NOMO-1 (cell line): Measurements from ENCODE around the gene PPP6R2.
"Not testable (repeated sequence)": the region's sequence is repeated elsewhere in the genome, so short reads cannot be mapped to it uniquely, and the experiment has no call there.

Source experiments
- DNase-seq, 2 experiments: peaks; one replicate each; lab custom pipeline; 2025; ENCODE audit not compliant: unreplicated experiment in 2 of 2; lab: John Stamatoyannopoulos, UW

PPP6R2 gene

GRCh38 chr22:50317674-50318073 is 25.5 kb upstream of the PPP6R2 start:
- DNase-seq: no peak

GRCh38 chr22:50318356-50318697 is 24.8 kb upstream of the PPP6R2 start:
- DNase-seq: no peak

GRCh38 chr22:50318698-50319411 is 24.3 kb upstream of the PPP6R2 start:
- DNase-seq: no peak

GRCh38 chr22:50319503-50319951 is 23.6 kb upstream of the PPP6R2 start:
- DNase-seq: no peak

DNA sequence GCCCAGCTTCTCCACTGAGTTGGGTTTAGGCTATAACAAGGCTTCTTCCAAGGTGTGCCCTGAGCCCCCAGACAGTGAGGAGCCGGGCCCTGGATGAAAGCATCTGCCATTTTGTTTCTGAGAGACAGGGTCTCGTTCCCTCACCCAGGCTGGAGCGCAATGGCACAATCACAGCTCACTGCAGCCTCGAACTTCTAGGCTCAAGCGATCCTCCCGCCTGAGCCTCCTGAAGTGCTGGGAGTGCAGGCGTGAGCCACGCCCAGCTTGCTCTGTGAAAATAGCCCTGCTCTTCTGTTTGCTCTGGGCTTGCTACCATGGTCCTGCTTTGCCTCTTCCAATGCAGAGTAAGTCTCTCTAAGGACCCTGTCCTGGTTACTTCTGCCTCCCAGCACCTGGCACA is 23.0 kb upstream of the PPP6R2 start:
- DNase-seq: no peak

DNA sequence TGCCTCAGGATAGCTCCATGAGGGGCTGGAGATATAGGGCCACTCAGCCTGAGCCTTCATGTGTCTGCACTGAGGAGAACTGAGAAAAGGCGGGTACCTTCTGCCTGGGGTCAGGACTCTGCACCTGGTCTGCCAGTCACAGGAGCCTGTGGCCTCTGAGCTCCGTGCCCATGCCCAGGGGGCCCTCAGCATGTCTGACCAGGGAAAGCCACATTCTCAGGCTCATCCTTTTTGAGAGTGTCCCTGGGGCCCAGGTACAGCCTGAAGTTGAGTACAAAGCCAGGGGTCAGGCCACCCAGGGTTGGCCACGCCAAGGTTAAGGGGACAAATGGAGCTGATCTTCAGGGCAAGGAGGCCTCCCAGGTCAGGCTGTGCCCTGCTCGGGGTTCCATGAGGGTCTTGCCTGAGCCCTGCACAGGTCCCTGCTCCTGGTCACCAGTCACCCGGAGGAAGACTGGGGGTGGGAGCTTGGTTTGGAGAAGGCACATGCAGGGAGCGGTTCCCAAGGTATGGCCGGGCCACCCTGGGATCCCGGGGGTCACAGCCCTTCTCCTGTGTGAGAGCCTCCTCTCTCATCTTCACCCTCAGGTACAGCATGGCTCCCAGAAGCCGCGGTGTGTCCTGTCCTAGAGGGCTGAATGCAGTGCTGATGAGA is 22.3 kb upstream of the PPP6R2 start:
- no peak for DNase-seq

- not testable (repeated sequence) for DNase-seq
Measured at GRCh38 chr22:50322382-50323104, 20.6 kb upstream of the PPP6R2 start.

GRCh38 chr22:50323900-50324299 is 19.2 kb upstream of the PPP6R2 start:
- DNase-seq: no peak

DNA sequence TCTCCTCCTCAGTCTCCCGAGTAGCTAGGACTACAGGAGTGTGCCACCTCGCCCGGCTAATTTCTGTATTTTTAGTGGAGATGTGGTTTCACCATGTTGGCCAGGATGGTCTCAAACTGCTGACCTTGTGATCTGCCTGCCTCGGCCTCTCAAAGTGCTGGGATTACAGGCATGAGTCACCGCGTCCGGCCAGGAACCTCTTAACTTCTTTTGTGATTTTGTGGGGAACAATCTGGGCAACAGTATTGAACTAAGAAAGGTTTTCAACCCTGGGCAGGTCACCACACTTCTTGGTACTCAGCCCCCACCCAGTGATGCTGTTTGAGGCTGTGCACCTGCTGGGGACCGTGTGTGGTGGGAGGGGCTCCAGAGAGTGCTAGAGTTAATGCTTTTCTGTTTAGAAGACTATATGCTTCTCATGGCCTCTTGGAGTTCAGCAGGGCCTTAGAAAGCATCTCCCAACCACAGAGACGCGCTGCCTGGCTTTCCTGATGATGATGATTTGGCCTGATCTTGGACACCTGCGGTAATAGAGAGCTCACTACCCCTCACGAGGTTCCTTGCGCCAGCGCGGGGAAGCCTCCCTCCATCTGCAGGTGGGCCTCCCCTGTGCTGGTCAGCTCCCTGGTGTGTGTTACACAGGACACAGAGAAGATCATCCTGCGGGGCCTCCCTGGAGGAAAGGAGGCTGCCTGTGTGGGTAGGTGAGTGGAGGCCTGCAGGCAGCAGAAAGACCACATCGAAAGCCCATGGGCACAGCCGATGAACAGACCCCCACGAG is 17.5 kb upstream of the PPP6R2 start:
- DNase-seq: no peak

- DNase-seq: no peak
Measured at GRCh38 chr22:50326225-50326955, 16.7 kb upstream of the PPP6R2 start.

DNA sequence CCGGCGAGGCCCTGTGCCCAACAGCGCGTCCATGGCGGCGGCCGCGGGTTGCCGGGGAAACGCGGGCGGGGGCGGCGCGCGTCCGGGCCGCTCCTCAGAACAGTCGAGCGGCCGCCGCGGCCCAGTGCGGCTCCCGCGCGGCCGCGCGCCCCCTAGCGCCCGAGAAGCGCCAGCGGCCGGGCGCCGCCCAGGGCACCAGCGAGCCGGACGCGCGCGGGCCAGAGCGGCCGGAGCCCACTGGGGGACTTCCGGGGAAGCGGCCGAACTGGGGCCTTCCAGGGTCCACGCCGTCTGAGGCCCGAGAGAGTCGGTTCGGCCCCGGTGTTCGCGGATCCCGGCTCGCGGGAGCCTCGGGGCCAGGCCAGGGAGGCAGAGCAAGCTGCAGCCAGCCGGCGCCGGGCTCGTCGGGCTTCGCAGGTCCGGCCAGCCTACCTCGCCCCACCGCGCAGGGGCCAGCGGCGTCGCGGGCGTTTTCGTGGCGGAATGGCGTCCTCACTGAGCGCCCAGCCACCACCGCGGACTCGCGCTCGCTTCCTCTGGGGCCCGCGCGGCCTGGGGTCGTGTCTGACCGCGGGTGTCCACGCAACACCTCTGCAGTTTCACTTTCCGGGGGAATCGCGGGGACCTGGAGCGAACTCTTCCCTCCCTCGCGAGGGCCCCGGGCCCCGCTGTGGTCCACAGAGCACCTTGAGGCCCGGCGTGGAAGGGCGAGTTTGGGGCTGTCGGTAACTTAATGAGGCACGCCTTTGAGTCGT is 16.0 kb upstream of the PPP6R2 start, which contains the start of gene DENND6B:
TSS of gene DENND6B (minus strand) at position 57 of the 755 bp plus-strand sequence. CDS start at position 33, 24 bp downstream.
- DNase-seq: peak; percentile 66 to 82

DNA sequence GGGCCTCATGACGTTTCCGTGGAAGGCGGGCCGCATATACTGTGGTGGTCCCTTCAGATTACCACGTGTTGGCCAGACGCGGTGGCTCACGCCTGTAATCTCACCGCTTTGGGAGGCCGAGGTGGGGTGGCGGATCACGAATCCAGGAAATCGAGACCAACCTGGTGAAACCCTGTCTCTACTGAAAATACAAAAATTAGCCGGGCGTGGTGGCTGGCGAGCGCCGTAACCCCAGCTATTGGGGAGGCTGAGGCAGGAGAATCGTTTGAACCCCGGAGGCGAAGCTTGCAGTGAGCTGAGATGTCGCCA is 15.5 kb upstream of the PPP6R2 start:
- no peak for DNase-seq

DNA sequence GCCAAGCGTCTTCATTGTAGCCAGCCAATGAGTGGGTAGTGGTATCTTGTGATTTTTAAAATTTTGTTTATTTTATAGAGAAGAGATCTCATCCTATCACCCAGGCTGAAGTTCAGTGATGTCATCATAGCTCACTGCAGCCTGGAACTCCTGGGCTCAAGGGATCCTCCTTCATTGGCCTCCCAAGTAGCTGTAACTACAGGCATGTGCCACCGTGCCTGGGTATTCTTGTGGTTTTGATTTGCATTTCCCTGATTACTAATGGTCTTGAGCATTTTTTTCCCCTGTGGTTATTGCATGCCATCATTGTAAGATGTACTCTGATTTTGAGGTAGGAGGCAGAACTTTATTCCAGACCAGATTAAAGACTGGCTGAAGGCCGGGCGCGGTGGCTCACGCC is 13.9 kb upstream of the PPP6R2 start:
- no peak for DNase-seq

DNA sequence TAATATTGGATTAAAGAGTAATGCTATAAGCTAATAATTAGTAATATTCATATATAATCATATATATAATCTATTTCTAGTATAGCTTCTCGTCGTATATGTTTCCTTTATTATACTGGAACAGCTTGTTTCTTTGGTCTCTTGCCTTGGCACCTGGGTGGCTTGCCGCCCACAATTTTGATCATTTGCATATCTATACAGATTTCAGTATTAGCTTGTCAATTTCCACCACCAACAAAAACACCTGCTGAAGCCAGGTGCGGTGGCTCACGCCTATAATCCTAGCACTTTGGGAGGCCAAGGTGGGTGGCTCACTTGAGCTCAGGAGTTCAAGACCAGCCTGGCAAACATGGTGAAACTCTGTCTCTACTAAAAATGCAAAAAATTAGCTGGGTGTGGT is 8.7 kb upstream of the PPP6R2 start:
- DNase-seq: not testable (repeated sequence)

- DNase-seq: no peak
Measured at GRCh38 chr22:50337262-50338041, 5.7 kb upstream of the PPP6R2 start.

DNA sequence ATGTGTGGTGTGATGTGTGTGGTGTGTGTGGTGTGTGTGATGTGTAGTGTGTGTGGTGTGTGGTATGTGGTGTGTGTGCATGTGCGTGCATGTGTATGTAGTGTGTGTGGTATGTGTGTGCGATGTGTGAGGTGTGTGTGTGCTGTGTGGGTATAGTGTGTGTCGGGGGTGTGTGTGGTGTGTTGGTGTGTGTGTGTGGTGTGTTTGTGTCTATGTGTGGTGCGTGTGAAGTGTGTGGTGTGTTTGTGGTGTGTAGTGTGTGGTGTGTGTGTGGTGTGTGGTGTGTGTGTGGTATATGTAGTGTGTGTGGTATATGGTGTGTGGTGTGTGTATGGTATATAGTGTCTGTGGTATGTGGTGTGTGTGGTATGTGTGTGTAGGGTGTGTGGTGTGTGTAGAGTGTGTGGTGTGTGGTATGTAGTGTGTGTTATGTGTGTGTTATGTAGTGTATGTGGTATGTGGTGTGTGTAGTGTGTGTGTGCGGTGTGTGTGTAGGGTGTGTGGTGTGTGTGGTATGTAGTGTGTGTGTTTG is 5.0 kb upstream of the PPP6R2 start:
- DNase-seq: no peak

DNA sequence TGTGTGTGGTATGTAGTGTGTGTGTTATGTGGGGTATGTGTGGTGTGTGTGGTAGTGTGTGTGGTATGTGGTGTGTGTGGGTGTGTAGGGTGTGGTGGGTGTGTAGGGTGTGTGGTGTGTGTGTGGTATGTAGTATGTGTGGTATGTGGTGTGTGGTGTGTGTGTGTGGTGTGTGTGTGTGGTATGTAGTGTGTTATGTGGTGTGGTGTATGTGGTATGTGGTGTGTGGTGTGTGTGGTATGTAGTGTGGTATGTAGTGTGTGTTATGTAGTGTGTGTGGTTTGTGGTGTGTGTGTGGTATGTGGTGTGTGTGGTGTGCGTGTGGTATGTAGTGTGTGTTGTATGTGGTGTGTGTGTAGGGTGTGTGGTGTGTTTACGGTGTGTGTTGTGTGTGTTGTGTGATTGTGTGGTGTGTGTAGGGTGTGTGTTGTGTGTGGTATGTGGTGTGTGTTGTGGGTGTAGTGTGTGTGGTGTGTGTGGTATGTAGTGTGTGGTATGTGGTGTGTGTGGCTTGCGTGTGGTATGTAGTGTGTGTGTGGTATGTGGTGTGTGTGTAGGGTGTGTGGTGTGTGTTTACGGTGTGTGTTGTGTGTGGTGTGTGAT is 4.2 kb upstream of the PPP6R2 start:
- no peak for DNase-seq
